ENCODE measurements around the gene ABCF3.

Gene ABCF3

GRCh38 chr3:184200825-184201224 lies 14.8 kb downstream of the ABCF3 start:
- no peak for DNase-seq (ENCODE audit: low read depth)
- TF ChIP-seq CTCF (IDR thresholded peaks at IDR 0.05; ENCODE audit: low read depth, low read length, missing control alignments): no peak
- no peak overlapping the region for H3K4me3 ChIP-seq (ENCODE audit: low read depth, low read length)

GRCh38 chr3:184203526-184203925 lies 17.5 kb downstream of the ABCF3 start:
- H3K4me3 ChIP-seq (ENCODE audit: low read depth, low read length): no peak overlapping the region
- TF ChIP-seq CTCF (IDR thresholded peaks at IDR 0.05; ENCODE audit: low read depth, low read length, missing control alignments): no peak
- DNase-seq (ENCODE audit: low read depth): no peak

- no peak overlapping the region for H3K4me3 ChIP-seq (ENCODE audit: low read depth, low read length)
- no peak for DNase-seq (ENCODE audit: low read depth)
- no peak for TF ChIP-seq CTCF (IDR thresholded peaks at IDR 0.05; ENCODE audit: low read depth, low read length, missing control alignments)
Observed at GRCh38 chr3:184209146-184209923, 23.3 kb downstream of the ABCF3 start.

GRCh38 chr3:184211297-184211696 lies 25.3 kb downstream of the ABCF3 start:
- H3K4me3 ChIP-seq (ENCODE audit: low read depth, low read length): no peak overlapping the region
- DNase-seq (ENCODE audit: low read depth): no peak

GRCh38 chr3:184211718-184212117 lies 25.7 kb downstream of the ABCF3 start:
- no peak overlapping the region for H3K4me3 ChIP-seq (ENCODE audit: low read depth, low read length)
- no peak for DNase-seq (ENCODE audit: low read depth)
- TF ChIP-seq CTCF (IDR thresholded peaks at IDR 0.05; ENCODE audit: low read depth, low read length, missing control alignments): no peak

More at GRCh38 chr3:184211297-184211696, 25.3 kb downstream of the ABCF3 start:
- TF ChIP-seq CTCF (IDR thresholded peaks at IDR 0.05; ENCODE audit: low read depth, low read length, missing control alignments): no peak

- no peak for DNase-seq (ENCODE audit: low read depth)
- TF ChIP-seq CTCF (IDR thresholded peaks at IDR 0.05; ENCODE audit: low read depth, low read length, missing control alignments): no peak
- no peak overlapping the region for H3K4me3 ChIP-seq (ENCODE audit: low read depth, low read length)
Observed at GRCh38 chr3:184218814-184219213, 32.8 kb downstream of the ABCF3 start.

GRCh38 chr3:184222521-184222920 lies 36.5 kb downstream of the ABCF3 start:
- no peak for DNase-seq (ENCODE audit: low read depth)
- H3K4me3 ChIP-seq (ENCODE audit: low read depth, low read length): no peak overlapping the region
- TF ChIP-seq CTCF (IDR thresholded peaks at IDR 0.05; ENCODE audit: low read depth, low read length, missing control alignments): no peak
